HG03521 (cell line): ENCODE data around the gene KL.

Experiments
- ATAC-seq: cut with Tn5 transposase; IDR thresholded peaks from one replicate; pipeline ENCODE4 v1.9.1; 2021; ENCODE audit warnings: mild to moderate bottlenecking, moderate library complexity; ENCODE audit not compliant: unreplicated experiment

The KL gene

DNA sequence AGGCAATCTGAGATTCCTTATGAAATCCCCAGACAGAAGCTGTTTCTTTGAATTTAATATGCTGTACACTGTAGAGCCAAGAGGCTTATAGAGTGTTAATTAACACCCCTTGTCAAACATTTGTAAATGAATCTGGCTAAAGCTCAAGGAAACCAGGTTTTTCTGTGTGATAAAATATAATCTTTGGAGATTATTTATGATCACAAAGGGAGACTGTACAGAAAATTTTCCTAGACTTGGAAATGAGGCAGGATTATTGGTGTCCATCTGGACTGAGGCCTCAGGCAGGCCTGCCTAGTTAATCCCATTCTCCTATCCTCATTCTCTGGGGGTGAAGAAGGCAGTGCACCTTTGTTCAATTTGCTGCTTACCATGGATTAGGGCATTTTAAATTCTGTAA lies 17.8 kb downstream of the KL start:
- ATAC-seq: no peak

DNA sequence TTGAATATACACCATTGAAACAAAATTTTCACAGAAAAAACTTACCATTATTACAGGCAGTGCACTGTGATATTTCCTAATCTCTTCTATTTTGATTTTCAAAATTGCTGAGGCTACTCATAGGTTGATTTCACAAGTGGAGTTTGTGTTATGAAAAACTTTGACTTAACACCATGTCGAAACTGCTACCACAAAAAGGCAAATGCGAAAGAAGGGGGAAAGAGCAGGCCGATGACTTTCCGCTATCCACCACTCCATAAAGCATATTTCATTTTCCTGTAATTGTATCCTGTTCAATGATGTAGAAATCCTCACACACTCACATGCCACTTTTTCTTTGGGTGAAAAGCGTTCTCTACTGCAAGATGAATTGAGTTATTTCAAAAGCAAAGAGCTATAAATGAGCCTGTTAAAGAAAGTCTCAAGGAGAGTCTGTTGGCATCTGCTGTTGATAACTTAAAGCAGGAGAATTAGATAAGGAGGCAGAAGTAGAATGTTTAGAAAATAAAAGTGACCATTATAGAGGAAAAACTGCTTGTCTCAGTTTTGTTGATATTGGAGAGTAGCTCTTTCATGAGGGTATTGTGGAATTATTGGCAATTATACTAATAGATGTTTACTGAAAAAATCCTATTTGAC lies 18.8 kb downstream of the KL start:
- ATAC-seq: no peak

DNA sequence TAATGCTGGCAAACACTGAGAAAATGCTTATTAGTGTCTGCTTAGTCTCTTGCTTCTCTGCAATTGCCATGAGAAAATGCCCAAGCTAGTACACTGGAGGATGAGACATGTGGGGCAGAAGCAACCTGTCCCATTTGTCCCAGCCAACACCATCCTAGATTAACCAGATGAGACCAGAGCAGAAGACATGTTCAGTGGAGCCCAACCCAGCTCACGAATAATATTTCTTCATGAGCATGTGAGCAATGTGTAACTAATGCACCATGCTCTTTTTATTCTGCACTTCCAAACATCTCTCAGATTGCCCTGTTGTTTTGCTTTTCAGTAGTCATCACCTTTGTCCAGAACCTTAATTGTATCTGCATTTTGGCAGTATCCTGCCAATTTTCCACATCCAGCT lies 21.4 kb downstream of the KL start:
- no peak for ATAC-seq

DNA sequence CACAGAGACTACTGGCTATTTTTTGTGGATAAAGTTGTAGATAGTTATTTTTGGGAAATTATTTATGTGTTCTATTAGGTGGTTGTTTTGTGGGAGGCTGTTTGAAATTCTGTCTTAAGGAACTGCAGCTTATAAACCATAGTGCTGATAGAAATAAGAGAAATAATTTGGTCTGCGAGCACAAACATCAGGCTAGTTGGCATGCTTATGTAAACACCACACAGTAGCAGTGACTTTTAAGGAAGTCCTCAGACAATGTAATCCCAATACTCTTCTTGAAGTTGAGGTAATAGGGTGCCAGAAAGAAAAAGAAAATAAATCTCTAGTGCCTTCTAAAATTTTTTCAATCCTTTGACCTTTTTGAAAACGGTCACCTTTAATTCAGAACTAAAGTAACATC lies 23.9 kb downstream of the KL start:
- no peak for ATAC-seq

DNA sequence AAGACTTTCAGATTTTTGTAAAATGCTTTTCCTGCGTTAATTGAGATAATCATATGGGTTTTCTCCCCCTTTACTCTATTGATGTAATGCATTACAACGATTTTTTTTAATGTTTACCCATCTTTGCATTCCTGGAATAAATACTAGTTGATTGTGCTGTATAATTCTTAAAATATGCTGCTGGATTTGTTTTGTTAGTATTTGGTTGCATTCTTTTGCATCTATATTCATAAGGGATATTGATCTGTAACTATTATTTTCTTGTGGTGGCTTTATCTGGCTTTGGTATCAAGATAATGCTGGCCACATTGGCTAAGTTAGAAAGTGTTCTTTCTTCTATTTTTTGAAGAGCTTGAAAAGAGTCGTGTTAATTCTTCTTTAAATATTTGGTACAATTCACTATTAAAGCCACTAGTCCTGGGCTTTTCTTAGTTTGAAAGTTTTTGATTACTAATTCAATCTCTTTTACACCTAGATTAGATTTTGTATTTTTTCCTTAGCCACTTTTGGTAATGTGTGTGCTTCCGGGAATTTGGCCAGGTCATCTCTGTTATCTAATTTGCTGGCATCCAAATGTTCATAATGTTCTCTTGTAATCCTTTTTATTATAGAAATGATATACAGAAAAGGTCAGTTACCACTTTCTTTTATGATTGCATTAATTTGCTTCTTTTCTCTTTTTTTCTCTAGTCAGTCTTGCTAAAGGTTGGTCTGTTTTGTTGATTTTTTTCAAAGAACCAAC lies 29.8 kb downstream of the KL start:
- ATAC-seq: no peak

DNA sequence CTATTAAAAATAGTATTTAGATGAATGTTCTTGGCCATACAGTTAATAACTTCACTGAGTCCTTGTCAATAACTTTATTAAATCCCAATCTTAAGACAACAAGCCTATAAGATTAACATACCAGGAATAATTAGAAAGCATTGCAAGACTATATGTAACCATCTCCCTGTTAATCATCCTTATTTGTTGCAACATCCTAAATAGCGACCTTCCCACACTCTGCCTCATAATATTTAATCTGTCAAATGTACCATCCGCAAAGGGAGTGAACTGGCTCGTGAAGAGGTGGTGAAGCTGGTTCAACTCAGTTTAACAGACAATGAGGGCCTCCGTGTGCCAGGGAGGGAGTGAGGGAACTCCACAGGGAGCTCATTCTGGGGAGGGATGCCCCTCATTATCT lies 33.9 kb downstream of the KL start:
- ATAC-seq: no peak

DNA sequence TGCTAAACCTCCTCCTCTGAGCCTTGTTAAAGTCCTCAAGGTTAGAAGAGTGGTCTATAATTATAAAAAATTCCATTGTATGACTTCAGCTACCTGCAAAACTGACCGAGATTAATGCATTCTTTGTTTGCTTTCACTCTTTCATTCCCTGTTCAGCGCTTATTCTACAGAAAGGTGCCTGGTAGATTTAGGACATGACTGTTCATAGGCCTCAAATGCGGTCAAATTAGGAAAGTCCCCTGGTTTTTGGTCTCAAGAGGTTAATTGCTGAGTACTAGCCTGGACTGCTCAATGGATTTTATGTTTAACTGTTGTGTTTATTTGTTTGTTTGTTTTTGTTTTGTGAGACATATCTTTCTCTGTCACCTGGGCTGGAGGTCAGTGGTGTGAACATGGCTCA lies 35.4 kb downstream of the KL start:
- ATAC-seq: no peak

DNA sequence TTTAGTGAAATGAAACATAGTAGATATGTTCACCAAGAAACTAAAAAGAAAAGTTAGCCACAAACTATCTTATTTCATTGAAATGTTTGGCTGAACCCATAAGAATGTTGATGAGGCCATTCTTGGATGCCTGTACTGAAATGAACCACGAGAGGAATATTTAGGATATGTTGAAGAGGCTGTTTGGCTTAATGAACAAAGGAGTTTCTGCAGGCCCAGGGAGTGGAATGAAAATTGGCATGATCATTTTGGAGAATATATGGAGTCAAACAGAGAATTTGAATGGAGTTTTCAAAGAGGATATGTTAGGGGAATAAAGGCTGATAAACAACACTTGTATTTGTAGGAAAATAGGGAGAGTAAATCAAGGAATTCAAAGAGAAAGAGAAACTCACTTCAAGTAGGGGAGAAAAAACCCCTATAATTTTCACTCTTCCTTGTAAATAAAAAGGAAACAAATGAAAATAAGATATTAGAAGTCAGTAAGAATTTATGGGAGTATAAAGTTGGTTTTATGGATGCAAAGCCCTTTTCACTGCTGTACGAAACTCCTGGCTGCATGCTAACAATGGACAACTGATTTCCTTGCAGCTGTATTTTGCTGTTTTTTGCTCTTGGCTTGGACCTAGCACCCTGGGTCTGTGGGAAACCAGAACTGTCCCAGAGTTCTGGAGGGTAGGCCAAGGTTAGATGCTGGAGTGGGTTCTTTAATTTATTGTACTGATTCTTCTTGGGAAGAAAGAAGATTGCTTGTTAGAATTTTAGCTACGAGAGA lies 36.5 kb downstream of the KL start:
- ATAC-seq: no peak

DNA sequence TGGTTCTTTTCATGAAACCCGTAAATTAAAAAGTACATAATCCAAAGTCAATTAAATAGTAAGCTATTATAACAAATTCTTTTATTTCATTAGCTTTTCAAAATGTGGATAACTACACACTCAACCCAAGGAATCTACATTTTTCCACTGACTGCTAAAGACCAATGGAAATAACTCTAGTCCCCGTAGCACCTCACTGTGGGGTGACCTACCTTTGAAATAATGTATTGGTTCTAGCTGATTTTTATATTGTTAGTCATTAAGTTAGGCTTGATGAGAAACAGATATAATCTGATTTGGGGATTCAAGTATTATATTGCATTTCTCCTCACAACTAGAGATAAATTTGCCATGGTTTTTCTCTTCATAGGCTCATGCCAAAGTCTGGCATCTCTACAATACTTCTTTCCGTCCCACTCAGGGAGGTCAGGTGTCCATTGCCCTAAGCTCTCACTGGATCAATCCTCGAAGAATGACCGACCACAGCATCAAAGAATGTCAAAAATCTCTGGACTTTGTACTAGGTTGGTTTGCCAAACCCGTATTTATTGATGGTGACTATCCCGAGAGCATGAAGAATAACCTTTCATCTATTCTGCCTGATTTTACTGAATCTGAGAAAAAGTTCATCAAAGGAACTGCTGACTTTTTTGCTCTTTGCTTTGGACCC lies 37.3 kb downstream of the KL start:
- ATAC-seq: no peak

DNA sequence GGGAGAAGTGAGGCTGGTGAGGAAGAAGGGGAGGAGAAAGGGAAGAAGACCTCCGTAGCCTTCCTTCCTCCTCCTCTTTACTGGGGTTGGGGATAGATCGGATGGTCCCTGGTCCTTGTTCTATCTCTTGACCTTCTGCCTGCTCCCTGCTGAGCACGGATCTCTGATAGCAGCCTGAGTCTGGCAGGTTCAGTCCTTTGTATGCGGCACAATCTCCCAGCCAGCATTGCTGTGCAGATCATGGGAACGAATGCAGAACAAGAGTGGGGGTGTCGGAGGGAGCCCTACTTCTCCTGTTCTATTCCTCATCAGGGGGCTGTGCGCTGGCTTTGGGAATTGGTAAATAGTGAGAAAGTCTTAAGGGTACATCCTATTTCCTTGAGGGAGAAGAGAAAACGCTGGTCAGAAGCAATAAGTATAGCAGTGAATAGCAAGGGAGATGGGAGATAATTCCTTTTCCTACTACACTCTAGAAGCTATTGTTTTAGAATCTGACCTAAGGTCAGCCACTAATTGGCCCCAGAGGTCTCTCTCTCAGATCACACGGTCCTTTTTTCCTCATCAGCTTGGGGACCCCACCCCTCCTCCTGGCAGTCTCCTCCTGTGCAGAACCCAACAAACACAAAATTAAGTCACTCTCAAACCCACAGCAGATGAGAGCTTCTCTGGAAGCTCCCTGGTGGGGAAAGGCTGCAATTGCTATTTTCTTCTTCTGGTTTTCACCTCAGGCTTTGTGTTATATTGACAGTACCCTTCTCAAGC lies 41.0 kb downstream of the KL start:
- no peak for ATAC-seq

DNA sequence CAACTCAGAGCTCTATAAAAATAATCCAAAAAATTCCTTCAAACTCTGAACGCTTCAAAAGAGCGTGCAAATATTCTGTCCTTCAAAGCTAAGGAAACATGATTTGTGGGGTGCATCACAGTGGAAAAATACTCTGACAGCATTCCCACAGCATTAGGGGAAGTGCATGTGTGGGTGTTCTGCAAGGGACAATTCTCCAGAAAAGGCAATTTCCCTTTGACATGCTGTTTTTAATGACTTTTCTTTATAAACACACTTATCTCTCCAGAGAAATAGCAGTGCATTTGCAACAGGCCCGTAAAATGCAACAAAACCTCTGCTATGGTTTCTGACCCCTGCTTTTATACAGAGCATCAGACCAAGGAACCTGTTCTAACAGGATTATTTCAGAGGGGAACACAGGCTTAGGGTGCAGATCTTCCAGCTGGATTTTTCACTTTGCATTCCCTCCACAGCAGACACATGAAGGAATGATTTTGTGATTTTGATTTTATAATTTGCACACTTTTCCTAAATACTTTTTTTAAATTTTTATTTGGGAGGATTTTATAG lies 42.6 kb downstream of the KL start:
- ATAC-seq: no peak

DNA sequence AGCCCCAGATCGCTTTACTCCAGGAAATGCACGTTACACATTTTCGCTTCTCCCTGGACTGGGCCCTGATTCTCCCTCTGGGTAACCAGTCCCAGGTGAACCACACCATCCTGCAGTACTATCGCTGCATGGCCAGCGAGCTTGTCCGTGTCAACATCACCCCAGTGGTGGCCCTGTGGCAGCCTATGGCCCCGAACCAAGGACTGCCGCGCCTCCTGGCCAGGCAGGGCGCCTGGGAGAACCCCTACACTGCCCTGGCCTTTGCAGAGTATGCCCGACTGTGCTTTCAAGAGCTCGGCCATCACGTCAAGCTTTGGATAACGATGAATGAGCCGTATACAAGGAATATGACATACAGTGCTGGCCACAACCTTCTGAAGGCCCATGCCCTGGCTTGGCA lies 44.6 kb downstream of the KL start:
- ATAC-seq: no peak

DNA sequence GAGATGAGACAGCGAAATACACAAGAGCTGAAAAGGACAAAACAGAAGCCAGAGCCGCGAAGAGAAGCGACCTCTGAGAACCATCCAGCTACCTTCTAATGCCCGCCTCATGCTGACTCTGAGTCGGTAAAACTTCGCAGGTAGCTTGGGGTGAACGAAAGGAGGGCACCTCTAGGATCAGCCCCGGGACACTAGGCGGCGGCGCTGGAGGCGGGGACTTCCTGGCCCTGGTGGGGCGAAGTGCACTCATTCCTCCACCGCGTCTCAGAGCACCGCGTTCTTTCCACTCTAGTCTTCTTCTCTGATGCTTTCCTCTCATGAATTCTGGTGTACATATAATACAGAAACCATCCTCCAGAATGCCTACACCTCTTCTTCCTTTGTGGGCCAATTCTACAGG lies 50.1 kb downstream of the KL start:
- no peak for ATAC-seq

DNA sequence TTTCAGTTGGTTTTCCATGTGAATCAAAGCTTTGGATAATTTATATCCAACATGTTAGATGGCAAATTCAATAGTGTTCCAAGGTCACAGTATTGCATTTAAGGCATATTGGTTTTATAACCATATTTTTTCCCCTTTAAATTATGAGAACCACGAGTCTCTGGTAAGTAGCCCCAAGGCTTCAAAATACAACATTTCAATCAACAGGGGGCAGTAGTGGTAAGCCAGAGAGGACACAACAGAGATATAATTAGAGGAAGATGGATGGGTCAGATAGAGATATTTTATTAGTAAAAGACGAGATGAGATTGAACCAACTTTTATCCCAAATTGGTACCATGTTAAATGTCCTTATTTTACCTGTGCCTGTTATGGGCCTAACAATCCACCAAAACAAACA lies 53.1 kb downstream of the KL start:
- no peak for ATAC-seq

DNA sequence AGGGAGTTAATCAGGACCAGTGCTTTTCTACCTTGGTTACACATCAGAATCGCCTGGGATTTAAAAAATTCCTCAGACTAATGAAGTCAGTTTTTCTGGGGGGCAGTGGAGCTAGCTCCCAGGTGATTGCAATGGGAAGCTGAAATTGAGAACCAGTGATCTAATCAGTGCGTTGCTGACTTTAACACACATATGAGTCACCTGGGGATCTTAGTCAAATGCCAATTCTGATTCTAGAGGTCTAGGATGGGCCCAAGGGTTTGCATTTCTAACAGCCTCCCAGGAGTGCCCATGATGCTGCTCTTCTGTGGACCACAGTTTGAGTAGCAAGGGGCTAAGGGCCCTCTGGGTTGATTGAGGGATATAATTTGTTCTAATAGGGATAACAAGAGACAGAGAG lies 54.5 kb downstream of the KL start:
- no peak for ATAC-seq

DNA sequence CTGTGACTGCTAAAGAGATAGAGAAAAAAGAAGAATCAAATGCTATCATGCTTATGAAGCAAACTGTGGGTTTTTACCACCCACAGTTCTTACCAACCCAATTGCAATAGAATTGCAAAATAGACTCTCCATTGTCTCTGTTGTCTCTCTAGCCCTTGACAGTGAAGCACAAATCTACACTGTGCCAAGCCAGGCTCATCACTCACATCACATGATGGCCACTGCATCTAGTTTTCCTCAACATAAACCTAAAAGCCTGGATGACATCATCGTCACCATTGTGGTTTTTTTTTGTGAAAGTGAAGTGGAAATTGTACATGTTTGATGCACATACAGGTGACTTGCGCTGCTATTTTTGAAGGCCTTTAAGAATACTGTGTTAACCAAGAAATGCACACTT lies 56.1 kb downstream of the KL start:
- no peak for ATAC-seq

DNA sequence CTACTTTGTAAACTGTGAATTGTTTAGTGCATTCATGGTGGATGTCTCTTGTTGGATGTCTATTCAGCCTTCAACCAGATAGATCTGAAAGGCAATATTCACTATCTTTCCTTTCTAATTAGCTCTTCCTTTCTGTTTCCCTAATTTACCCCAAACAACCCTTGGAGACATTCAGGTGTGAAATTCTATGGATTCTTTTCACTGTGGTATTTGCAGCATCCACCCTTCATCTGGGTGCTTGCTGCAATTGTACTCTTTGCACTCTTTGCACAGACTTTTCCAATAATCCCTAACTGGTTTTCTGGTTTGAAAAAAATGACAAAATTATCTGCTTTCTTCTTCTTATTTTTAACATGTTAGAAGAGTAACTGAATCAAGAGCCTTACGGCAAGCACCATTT lies 56.5 kb downstream of the KL start:
- no peak for ATAC-seq

DNA sequence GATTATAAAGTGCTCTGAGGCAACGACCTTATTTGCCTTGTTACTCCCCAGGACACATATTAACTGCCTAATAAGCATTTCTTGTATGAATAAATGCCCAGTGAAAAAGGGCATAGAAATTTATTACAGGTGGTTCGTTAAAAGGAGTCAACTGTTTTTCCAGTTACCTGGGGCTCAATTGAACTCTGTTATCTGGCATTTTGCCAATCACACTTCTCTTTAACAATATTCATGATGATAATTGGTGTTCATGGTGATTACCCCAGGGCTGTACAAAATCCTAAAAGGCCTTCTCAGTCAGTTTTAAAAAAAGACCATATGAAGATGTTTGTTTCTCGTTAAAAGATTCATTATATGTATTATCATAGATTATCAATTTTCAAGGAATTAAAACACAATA lies 57.1 kb downstream of the KL start:
- no peak for ATAC-seq

DNA sequence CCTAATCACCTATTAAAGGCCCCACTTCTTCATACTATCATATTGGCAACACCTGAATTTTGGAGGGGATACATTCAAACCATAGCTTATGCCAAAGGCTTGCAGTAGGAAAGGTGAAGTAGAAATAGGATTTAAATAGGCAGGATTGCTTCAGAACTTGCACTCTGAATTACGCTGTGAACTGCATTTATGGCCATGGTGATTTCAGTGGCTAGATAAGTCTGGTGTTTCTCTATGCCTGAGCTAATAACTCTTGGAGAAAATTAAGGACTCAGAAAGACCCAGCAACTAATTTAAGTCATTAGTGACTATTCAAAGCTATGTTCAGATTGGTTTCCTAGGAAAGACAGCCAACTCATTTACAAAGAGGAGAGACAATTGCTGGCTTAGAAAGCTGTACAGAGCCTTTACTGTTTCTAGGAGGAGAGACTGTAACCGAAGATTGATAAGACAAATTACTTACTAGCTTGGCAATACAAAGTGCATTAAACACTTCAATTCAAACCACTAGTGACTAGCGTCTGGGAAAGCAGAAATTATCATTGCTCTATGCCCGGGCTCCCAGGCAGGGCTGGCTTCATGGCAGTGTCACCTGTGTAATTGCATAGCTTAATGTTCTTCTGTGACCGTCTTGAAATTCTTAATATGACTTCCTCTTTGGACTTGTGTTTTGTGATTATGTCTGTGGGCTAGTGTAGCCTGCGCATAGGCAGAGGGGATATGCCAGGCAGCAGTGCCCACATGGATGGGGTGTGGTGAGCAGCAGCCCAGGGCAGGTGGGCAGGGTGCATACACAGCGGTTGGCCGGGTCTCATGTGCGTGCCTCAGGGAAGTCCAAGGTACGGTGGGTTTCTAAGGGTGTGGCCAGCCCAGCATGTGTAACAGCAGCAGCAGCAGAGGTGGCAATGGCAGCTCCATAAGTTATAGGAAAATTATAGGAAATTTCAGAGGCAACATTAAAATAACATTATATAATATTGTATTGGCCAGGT lies 60.1 kb downstream of the KL start:
- no peak for ATAC-seq
